ENCODE measurements around the gene ZFAND2A. TPM values are rescaled to one million over a fixed set of nuclear protein-coding genes. Genes with fewer than 3 reads are reported as not detected.
"Not testable (repeated sequence)": the region's sequence is repeated elsewhere in the genome, so short reads cannot be mapped to it uniquely, and the experiment has no call there.

The ZFAND2A gene
- total RNA-seq, 1 donor from 2014 or later = 13.3 TPM

DNA sequence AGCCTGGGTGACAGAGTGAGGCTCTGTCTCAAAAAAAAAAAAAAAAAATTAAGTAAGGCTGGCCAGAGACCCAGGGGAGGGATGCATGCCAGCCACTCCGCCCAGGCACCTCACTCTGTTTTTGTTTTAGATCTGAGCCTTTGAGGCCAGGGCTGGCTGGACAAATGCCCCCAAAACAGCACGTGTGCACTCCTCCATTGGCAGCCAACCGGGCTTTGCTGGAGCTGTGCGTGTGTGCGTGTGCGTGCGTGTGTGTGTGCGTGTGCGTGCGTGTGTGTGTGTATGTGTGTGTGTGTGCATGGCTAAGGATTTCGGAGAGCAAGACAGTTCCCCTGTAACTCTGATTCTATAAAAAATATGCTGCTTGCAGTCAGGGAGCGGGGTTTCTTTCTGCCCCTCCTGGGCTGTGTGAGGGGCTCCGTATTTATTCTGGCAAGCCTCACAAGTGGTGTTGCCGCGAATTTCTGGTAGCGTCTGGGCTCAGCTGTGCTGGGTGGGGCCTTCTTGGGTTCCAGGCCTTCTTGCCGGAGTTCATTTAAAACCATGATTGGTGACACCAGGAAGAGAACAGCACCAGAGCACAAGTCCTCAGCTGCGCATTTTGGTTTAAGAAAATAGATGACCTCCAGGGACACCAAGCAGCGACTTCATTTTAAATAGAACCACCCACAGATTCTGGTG lies 44.6 kb upstream of the ZFAND2A start:
- Histone ChIP-seq H3K4me2 (no peak overlapping the region), H3K4me1 (no peaks in the 10 kb centered on the region), H3F3A (ENCODE audit: low read depth) (no peaks in the 10 kb centered on the region), H2AFZ (replicated peaks) (no peak overlapping the region), H3K4me3 (no peak overlapping the region), H4K20me1 (ENCODE audit: low read depth) (no peaks in the 10 kb centered on the region), H3K9ac (no peak overlapping the region), H3K9me3 (ENCODE audit: low read depth) (no peaks in the 10 kb centered on the region), H3K27ac (no peak overlapping the region), H3K79me2 (ENCODE audit: low read depth) (no peaks in the 10 kb centered on the region), H3K27me3 (peaks cover 13% of the 10 kb centered on the region), H3K36me3 (no peaks in the 10 kb centered on the region)
- DNase-seq (ENCODE audit: low spot score) = no peak
- no peak overlapping the region for H3K4me3 Mint-ChIP-seq
- H3K9me3 Mint-ChIP-seq = no peaks in the 10 kb centered on the region
- peaks cover 9% of the 10 kb centered on the region for H3K27me3 Mint-ChIP-seq (ENCODE audit: insufficient read depth, low read depth)
- no peaks in the 10 kb centered on the region for H3K36me3 Mint-ChIP-seq
- H3K27ac Mint-ChIP-seq = no peak overlapping the region
- H3K4me1 Mint-ChIP-seq = peaks cover 5% of the 10 kb centered on the region
- TF ChIP-seq, protein P1, sequence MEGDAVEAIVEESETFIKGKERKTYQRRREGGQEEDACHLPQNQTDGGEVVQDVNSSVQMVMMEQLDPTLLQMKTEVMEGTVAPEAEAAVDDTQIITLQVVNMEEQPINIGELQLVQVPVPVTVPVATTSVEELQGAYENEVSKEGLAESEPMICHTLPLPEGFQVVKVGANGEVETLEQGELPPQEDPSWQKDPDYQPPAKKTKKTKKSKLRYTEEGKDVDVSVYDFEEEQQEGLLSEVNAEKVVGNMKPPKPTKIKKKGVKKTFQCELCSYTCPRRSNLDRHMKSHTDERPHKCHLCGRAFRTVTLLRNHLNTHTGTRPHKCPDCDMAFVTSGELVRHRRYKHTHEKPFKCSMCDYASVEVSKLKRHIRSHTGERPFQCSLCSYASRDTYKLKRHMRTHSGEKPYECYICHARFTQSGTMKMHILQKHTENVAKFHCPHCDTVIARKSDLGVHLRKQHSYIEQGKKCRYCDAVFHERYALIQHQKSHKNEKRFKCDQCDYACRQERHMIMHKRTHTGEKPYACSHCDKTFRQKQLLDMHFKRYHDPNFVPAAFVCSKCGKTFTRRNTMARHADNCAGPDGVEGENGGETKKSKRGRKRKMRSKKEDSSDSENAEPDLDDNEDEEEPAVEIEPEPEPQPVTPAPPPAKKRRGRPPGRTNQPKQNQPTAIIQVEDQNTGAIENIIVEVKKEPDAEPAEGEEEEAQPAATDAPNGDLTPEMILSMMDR (IDR thresholded peaks at IDR 0.05) = no peak
- TF ChIP-seq EZH2phosphoT487 (IDR thresholded peaks at IDR 0.05) (no peak), EZH2 (IDR thresholded peaks at IDR 0.05) (no peak)

DNA sequence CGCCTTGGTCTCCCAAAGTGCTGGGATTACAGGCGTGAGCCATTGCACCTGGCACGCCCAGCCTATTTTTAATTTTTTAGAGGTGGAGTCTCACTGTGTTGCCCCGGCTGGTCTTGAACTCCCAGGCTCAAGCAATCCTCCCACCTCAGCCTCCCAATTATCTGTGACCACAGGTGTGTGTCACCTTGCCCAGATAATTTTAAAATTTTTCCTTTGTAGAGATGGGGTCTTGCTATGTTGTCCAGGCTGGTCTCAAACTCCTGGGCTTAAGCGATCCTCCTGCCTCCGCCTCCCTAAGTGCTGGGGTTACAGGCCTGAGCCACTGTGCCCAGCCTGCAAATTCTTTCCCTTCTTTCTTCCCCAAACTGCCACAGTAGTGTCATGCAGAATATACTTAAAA lies 42.9 kb upstream of the ZFAND2A start:
- H3F3A ChIP-seq (ENCODE audit: low read depth); H3K9me3 ChIP-seq (ENCODE audit: low read depth); DNase-seq (ENCODE audit: low spot score); H3K4me1 ChIP-seq; H3K27ac ChIP-seq; H3K9ac ChIP-seq; H3K4me3 Mint-ChIP-seq; H3K4me1 Mint-ChIP-seq; H4K20me1 ChIP-seq (ENCODE audit: low read depth); H3K36me3 Mint-ChIP-seq; H3K79me2 ChIP-seq (ENCODE audit: low read depth); H2AFZ ChIP-seq (replicated peaks); H3K36me3 ChIP-seq; H3K4me2 ChIP-seq; H3K9me3 Mint-ChIP-seq; H3K4me3 ChIP-seq; H3K27me3 Mint-ChIP-seq (ENCODE audit: insufficient read depth, low read depth): not testable (repeated sequence)
- H3K27me3 ChIP-seq = peaks cover 12% of the 10 kb centered on the region
- H3K27ac Mint-ChIP-seq = peak overlapping the region; percentile 60

DNA sequence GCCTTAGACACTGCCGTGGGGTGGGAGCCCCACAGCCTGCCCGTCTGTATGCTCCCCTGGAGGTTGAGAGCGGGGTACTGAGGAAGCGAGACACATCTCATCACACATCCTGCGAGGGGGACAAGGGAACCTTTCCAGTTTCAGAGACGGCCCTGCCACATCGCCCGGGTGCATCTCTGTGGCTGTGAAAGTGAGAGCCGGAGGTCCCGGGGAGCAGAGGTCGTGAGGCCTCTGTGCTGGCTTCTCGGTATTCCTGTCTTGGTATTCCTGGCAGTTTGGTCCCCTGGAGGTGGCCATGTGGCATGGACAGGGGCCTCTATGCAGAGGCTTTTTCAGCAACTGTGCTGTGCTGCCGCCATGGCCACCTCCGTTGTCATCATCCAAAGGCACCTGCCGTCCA lies 41.9 kb upstream of the ZFAND2A start:
- H3K36me3 Mint-ChIP-seq = no peaks in the 10 kb centered on the region
- TF ChIP-seq, protein P1 (IDR thresholded peaks at IDR 0.05) = no peak
- TF ChIP-seq EZH2 (IDR thresholded peaks at IDR 0.05) (no peak), EZH2phosphoT487 (IDR thresholded peaks at IDR 0.05) (no peak)
- Histone ChIP-seq H3K4me3 (no peak overlapping the region), H3K4me1 (no peaks in the 10 kb centered on the region), H2AFZ (replicated peaks) (no peak overlapping the region), H3F3A (ENCODE audit: low read depth) (no peaks in the 10 kb centered on the region), H3K4me2 (no peak overlapping the region), H3K36me3 (no peaks in the 10 kb centered on the region), H3K27ac (no peak overlapping the region), H4K20me1 (ENCODE audit: low read depth) (no peaks in the 10 kb centered on the region), H3K27me3 (peaks cover 12% of the 10 kb centered on the region), H3K9ac (no peak overlapping the region), H3K9me3 (ENCODE audit: low read depth) (no peaks in the 10 kb centered on the region), H3K79me2 (ENCODE audit: low read depth) (no peaks in the 10 kb centered on the region)
- no peak overlapping the region for H3K27ac Mint-ChIP-seq
- H3K4me3 Mint-ChIP-seq = no peak overlapping the region
- no peaks in the 10 kb centered on the region for H3K9me3 Mint-ChIP-seq
- H3K27me3 Mint-ChIP-seq (ENCODE audit: insufficient read depth, low read depth) = peaks cover 5% of the 10 kb centered on the region
- DNase-seq (ENCODE audit: low spot score) = no peak
- peaks cover 4% of the 10 kb centered on the region for H3K4me1 Mint-ChIP-seq

DNA sequence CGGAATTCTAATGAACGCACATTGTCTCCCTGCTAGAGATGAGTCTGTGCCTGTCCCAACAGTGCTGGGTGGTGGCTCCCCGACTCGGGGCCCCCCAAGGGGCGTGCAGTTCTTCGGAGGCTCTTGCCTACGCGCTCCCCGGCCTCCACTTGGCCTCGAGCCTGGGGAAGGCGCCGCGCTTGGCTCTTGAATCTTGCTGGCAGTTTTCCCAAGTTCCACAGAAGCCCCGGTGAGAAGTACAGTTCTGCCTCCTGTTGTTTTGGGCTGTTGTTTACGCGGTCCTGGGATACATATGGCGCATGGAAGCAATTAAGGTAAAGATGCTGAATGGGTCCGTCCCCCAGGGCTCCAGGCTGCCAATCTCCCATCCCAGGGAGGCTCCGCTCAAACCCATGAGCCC lies 40.0 kb upstream of the ZFAND2A start:
- peaks cover 9% of the 10 kb centered on the region for H3K27me3 Mint-ChIP-seq (ENCODE audit: insufficient read depth, low read depth)
- H3K4me1 ChIP-seq = no peaks in the 10 kb centered on the region
- H3K4me3 Mint-ChIP-seq = no peak overlapping the region

More for the DNA sequence above, 40.0 kb upstream of the ZFAND2A start:
- H3K36me3 Mint-ChIP-seq = no peaks in the 10 kb centered on the region
- H3K4me1 Mint-ChIP-seq = peaks cover 7% of the 10 kb centered on the region
- no peaks in the 10 kb centered on the region for H4K20me1 ChIP-seq (ENCODE audit: low read depth)
- H3K9me3 ChIP-seq (ENCODE audit: low read depth) = no peaks in the 10 kb centered on the region
- no peak overlapping the region for H3K4me3 ChIP-seq
- DNase-seq (ENCODE audit: low spot score) = no peak
- H3K27me3 ChIP-seq = peaks cover 14% of the 10 kb centered on the region
- H3K27ac Mint-ChIP-seq = no peak overlapping the region
- no peak overlapping the region for H3K4me2 ChIP-seq
- no peaks in the 10 kb centered on the region for H3K9me3 Mint-ChIP-seq
- peaks cover 6% of the 10 kb centered on the region for H3F3A ChIP-seq (ENCODE audit: low read depth)
- no peak for TF ChIP-seq EZH2 (IDR thresholded peaks at IDR 0.05)
- TF ChIP-seq, protein P1 (IDR thresholded peaks at IDR 0.05) = no peak
- TF ChIP-seq EZH2phosphoT487 (IDR thresholded peaks at IDR 0.05) = no peak
- H2AFZ ChIP-seq (replicated peaks) = no peak overlapping the region
- H3K27ac ChIP-seq = no peak overlapping the region
- no peaks in the 10 kb centered on the region for H3K36me3 ChIP-seq
- no peaks in the 10 kb centered on the region for H3K79me2 ChIP-seq (ENCODE audit: low read depth)
- H3K9ac ChIP-seq = no peak overlapping the region

All from neural progenitor cell (in vitro differentiated cells).